SIG-M5 treated with dmso at 0.1 percent for 504 hours (cell line): ENCODE results near the gene PHACTR3.
A peak's percentile ranks its signal among the peaks of the same experiment; 100 is the strongest.

Experiments
- DNase-seq: peaks from one replicate; lab custom pipeline; 2025; ENCODE audit not compliant: unreplicated experiment; lab: John Stamatoyannopoulos, UW

The PHACTR3 gene

GRCh38 chr20:59690101-59690500 is 85.8 kb downstream of the PHACTR3 start:
- no peak for DNase-seq

GRCh38 chr20:59690976-59691375 is 86.6 kb downstream of the PHACTR3 start:
- no peak for DNase-seq

DNA sequence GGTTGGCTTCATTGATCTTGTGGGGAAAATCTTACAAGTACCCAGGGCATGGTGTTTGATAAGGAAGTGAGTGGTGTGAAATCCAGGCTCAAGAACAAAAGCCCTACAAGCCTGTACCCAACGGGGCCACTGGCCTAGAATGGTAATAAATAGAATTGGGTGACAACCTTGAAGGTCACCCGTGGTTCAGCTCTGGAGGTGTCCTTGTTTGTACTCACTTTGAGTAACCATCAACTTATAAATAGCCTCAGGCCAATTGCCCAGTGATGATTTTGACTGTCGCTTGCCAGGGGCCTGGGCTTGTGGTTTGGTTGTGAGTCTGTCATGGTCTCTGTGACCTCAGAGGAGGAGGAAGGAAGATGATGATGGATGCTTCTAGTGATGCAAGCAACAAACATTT is 87.8 kb downstream of the PHACTR3 start:
- DNase-seq: no peak

GRCh38 chr20:59693587-59693986 is 89.2 kb downstream of the PHACTR3 start:
- DNase-seq: no peak

DNA sequence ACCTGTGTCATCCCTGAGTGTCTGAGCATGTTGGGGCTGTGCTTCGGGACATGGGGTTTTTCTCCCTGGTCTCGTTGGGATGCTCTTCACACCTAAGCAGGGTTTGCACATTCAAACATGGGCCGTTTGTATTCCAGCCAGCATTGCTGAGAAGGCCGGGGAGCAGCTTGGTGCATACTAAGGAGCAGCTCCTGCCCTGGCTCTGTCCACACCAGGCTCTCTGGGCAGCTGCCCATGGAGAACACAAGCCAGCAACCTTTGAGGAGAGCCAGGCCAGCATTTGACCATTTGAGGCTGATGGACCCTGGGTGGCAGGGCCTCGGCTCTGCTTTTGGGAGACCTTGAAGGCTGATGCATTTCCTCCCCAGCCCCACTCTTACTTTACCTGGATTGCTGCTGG is 92.1 kb downstream of the PHACTR3 start:
- no peak for DNase-seq

GRCh38 chr20:59697068-59697467 is 92.7 kb downstream of the PHACTR3 start:
- no peak for DNase-seq

- no peak for DNase-seq
These were observed 94.3 kb downstream of the PHACTR3 start for GRCh38 chr20:59698598-59698997.

DNA sequence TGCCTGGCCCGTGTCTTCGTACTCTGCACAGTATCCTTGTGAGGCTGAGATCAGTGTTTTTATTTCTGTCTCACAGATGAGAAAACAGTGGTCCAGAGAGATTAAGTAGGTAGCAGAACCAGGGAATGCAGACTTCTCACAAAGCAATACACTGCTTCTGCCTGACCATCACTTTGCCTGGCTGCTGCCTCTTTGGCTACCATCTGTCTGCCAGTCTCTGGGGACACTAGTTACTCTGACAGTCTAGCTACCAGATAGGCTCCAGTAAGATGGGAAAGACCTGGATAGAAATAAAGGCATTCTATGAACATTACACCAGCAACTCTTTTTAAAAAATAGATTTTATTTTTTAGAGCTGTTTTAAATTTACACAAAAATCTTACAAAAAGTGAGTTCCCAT is 96.9 kb downstream of the PHACTR3 start:
- DNase-seq: no peak

DNA sequence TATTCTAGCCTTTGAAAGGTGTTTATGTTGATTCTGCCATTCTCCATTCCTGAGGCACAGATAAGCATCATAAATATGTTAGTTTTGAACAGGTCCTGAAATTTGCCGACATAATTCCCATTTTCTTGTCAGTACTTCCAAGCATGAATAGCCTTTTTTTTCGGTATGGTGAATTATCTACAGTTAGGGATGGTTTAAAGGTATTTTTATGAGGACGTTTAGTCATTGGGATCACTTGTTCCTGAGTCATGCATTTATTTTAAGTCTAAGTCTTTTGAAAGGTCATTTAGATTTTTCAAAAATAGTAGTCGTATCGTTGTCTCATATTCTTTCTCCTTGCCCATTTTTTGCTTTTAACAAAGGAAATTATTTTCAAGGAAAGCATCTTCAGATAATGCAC is 98.7 kb downstream of the PHACTR3 start:
- no peak for DNase-seq

- DNase-seq: no peak
These were observed 101.5 kb downstream of the PHACTR3 start for GRCh38 chr20:59705651-59706399.

GRCh38 chr20:59706400-59706693 is 102.0 kb downstream of the PHACTR3 start:
- DNase-seq: no peak

GRCh38 chr20:59708326-59708725 is 104.0 kb downstream of the PHACTR3 start:
- no peak for DNase-seq

DNA sequence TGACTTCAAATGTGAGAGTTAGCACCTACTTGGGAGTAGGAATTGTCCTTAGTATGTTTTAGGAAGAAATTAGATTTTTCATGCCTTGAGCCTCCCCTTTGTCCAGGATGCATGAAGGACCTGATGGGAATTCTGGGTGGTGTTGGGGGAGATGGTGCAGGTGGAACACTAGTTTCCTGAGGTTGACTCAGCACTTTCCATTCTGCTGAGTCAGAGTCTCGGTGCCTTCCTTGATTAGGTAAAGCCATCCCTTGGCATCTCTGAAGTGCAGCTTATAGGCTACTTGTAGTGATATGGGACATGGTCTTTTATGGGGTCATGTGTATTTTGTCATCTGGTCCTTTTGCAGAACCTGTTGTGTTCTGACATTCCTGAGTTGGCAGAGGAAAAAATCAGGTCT is 105.3 kb downstream of the PHACTR3 start:
- no peak for DNase-seq

DNA sequence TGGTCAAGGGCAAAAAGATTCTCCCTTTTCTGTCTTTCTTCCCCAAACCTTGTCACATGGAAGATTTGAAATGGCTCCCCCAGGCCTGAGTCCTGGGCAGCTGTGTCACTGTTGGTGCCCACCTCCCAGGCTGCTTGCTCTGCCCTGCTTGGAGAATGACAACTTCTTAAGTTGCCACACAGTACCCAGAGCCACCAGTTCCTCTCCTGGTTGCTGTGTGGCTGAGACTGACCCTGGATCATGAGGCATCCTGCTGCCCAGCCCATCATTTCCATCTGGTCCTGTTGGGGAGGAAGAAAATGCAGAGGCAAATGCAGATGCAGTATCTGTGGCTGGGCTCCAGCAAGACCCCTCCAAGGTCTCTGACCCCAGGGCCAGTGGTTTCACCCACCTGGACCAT is 113.7 kb downstream of the PHACTR3 start:
- no peak for DNase-seq

GRCh38 chr20:59718751-59719150 is 114.4 kb downstream of the PHACTR3 start:
- DNase-seq: peak; percentile 54

DNA sequence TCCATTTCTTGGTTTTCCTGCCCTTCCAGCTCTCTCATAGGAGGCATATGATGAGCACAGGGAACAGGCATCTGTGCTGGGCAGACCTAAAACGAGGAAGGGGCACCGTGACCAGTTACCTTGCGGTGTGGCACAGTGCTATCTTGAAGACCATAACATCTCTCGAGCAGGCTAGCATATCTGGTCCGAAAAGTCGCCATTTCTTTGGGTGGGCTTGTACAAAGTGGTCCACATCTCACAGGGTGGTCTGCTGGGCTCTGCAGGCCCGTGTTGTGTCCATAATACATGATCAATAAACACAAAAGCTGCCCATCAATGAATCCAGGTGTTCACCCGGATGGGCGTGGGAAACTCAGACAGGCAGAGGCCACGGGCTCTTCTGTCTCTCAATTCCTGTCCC is 115.7 kb downstream of the PHACTR3 start:
- no peak for DNase-seq

- peak; percentile 21 for DNase-seq
These were observed 117.0 kb downstream of the PHACTR3 start for GRCh38 chr20:59721386-59721785.

DNA sequence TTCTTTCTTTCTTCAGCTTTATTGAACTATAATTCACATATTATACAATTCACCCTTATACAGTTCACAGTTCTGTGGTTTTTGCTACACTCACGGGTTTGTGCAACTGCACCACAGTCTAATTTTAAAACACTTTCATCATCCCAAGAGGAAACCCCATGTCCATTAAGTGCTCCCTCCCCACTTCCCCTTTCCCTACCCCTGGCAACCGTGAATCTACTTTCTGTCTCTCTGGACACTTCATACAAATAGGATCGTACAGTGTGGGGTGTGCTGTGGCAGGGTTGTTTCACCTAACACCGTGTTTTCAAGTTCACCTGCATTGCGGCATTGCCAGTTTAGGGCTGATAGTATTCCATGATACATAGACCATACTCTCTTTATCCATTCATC is 118.8 kb downstream of the PHACTR3 start:
- DNase-seq: peak; percentile 98

GRCh38 chr20:59723607-59724456 is 119.5 kb downstream of the PHACTR3 start:
- no peak for DNase-seq

GRCh38 chr20:59724457-59725366 is 120.4 kb downstream of the PHACTR3 start:
- no peak for DNase-seq

GRCh38 chr20:59725476-59726280 is 121.3 kb downstream of the PHACTR3 start:
- DNase-seq: no peak
